Retina (tissue), 1 donor: ENCODE measurements around the gene CD300A.

Experiments
- DNase-seq: peaks from one replicate; pipeline ENCODE4 v3.0.0-alpha.2; 2016

Gene CD300A

DNA sequence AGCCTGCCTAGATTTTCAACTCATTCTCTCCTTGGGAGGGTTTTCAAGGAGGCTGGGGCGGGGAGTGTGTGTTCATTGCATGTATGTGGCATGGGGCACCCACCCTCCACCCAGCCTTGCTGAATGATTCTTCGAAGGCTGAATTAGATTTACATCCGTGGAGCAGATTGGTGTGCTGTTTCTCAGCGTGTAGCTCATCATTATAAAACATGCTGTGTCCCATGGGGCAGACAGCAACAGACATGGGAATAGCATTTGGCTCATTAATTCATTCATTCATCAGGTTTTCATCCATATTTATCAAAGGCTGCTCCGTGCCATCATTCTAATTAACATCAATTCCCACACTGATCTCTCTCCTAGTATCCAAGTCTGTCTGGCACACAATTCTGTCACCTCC lies 10.6 kb upstream of the CD300A start:
- DNase-seq, result no peak

DNA sequence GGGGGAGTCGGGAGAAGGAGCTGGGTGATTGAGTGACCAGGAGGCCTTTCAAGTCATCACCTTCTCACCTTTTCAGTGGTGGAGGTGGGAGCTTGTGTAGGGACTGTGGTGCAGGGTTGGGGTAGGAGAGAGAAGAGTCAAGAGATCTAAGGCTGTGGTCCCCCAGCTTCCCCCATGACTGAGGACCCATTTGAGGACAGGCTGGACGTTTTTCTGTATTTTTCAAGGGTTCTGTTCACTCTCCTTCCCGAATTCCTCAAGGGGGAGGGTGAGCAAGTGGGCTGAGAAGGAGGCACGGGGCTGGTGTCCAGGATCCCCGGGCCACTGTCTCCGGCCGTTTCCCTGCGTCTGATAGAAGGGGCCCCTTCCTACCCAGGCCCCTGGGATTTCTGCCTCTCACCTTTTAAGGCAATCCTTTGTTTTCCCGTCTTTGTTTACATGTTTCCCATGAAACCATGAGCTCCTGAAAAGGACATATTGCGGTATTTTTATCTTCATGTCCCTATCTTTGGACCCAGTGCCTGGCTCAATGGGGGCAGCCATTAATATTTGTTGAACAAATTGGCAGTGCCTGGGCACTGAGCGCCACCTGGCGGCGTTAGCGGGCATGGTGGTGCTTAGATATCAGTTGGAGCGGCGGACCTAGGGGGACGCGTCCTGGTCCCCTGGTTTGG lies 9.2 kb upstream of the CD300A start:
- DNase-seq, result peak; percentile 86

DNA sequence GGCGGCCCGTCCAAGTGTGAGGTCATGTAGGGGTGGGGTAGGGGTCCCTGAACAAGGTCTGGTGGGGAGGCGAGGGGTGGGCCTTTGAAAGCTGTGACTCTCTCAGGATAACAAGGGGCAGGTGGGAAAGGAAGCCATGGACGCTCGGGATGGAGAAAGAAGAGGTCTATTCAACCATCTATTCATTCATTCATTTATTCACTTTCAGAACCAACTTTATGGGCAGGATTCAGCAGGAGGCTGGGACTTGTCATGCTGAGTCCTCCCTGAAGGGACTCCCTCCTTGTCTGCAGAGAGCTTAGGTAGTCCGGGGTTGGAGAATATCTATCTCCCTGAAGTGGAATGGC lies 8.6 kb upstream of the CD300A start:
- DNase-seq, result no peak

DNA sequence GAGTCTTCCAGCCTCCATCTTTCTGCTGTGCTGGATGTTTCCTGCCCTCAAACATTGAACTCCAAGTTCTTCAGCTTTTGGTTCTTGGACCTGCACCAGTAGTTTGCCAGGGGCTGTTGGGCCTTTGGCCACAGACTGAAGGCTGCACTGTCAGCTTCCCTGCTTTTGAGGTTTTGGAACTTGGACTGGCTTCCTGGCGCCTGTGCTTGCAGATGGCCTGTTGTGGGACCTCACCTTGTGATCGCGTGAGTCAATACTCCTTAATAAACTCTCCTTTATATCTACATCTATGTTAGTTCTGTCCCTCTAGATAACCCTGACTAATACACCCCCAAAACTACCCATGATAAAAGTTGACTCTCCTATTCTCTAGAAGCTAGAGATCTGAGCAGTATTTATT lies 7.6 kb upstream of the CD300A start:
- DNase-seq, result no peak

DNA sequence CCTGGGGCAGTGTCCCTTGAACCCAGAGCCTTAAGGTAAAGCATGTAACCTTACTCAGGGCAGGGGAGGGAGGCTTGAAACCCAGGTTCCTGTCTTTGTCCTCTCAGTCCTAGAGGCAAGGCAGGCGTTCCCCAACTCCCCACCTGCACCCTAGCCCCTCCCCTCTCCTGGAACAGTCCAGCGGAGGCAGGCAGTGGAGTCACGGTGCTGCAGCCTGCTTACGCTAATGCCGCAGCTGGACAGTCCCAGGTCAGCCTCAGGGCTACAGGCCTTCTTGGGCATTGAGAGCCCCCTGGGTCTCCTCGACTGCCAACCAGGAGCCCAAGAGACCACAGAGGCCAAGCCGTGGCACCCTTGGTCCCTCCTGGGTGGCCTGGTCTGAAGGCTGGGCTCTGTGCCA lies 6.8 kb upstream of the CD300A start:
- no peak for DNase-seq

DNA sequence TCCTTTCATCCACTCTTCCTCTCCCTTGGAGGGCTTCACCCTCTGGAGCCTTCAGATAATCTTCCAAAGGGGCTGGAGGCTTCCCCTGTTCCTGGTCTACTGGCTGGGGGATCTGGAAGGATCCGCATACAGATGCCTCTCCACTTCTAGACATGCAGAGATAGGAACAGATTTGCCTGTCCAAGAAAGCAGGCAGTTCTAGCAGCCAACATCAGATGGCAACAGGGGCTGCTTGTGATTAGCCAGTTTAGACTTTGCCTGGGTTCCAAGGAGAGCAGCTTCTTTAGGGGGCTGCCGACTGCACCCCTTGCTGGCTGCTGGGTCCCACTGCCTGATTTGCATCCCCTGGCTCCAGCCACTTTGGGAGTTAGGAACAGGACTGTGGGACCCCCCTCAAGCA lies 6.2 kb upstream of the CD300A start:
- no peak for DNase-seq

DNA sequence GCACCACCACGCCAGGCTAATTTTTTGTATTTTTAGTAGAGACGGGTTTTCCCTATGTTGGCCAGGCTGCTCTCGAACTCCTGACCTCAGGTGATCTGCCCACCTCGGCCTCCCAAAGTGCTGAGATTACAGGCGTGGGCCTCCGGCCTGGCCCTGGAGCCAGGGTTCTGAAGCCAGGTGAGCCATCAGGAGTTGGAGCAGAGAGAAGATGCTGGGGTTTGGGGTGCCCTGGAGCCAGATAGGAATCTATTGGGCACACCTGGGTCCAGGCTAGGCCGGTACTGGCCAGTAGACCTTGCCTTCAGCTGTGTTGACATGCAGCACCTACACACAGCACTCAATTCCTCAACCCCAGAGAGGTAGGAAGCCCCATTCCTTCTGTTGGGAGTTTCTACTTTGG lies 5.4 kb upstream of the CD300A start:
- no peak for DNase-seq

DNA sequence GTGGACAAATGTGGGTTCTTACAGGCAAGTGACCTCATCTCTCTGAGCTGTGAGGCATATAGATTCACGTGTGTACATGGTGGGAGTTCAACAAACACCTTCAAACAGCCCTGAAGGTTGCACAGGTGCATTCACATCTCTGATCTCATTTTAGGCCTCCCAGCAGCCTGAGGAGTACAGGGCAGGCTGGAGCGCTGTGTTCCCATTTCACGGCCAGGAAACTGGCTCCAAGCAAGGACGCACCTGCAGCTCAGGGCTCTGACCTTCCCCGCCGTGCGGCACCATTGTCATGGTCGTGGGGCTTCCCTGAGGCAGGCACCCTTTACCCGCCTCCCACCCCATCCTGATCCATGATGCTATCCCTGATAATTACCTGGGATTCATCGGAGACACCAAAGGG lies 4.8 kb upstream of the CD300A start:
- DNase-seq, result no peak

DNA sequence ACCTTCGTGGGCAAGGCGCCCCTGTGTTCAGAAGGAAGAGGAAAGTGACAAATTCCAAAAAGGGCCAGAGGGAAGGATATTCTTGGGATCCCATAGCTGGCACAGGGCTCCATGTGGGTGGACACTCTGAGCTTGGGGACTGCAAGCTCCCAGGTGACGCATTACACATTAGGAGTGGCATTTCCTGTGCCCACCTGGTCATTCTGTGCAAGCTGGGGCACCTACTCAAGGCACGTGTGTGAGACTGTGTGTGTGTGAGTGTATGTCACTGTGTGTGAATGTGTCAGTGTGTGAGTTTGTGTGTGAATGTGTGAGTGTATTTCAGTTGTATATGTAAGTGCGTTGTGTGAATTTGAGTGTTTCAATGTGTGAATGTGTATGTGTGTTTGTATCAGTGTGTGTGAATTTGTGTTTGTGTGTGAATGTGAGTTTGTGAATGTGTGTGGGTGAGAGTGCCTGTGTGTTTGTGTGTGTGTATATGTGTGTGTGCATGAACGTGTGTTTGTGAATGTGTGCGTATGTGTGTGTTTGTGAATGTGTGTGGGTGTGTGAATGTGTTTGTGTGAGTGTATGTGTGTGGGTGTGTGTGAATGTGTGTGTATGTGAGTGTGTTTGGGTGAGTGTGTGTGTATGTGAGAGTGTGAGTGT lies 1.6 kb upstream of the CD300A start:
- DNase-seq, result no peak

DNA sequence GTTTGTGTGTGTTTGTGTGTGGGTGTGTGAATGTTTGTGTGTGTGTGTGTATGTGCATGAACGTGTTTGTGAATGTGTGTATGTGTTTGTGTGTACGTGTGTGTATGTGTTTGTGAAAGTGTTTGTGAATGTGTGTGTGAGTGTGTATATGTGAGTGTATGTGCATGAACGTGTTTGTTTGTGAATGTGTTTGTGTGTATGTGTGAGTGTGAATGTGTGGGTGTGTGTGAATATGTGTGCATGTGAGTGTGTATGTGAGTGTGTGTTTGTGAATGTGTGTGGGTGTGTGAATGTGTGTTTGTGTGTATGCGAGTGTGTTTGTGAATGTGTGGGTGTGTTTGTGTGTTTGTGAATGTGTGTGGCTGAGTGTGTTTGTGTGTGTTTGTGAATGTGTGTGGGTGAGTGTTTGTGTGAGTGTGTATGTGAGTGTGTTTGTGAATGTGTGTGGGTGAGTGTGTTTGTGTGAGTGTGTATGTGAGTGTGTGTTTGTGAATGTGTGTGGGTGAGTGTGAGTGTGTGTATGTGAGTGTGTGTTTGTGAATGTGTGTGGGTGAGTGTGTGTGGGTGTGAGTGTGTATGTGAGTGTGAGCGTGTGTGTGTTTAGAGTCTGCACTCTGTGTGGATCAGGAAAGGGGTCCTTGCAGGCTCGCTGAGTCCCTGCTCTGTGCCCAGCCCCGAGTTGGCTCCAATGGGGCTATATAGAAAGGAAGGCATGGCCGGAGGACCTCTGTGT lies 890 bp upstream of the CD300A start:
- no peak for DNase-seq

DNA sequence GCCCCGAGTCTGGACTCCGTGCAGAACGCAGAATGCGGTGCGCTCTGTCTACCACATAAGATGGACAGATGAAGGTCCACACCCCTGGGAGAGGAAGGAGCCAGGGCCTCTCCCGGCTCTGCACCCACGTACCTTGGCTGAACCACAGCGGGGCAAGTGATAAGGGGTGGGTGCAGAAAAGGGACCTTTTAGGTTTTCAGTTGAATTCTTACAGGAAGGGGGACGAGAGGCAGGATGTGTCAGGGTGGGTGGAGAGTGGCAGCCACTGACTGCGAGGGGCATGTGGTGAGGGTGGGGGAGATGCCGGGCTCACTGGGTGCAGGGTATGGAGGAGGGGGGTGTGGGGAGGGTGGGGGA lies 372 bp downstream of the CD300A start:
- no peak for DNase-seq

DNA sequence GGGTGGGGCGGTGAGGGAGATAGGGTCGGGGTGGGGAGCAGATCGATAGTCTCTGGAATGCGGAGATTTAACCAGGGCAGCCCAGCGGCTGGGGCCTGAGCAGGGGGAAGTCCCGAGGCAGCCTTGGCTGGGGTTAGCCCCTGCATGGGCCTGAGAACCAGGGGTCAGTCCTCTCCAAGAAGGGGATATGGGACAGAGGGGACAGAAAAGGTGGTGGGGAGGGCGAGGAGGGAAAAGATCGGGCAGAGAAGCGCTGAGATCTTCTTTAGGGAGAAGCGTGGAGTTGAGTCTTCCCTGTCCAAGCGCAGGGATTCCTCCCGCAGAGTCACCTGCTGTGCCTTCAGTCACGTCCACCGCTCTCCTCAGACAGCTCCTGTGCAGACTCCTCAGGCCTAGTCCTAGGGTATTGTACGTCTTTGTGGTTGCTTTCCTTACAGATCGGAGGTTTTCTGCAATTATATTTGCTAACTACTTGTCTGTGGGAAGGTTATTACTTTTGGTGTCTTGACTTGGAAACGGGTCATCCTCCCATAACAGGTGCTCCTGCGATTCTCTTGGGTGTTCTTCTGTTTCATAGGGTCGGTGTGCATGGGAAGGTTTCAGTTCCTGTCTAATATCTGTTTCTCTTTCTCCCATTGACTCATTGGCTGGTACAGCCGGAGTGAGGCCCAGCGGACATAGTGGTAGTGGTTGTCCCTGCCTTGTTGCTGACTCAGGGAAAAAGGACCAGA lies 952 bp downstream of the CD300A start:
- DNase-seq, result peak; percentile 49

DNA sequence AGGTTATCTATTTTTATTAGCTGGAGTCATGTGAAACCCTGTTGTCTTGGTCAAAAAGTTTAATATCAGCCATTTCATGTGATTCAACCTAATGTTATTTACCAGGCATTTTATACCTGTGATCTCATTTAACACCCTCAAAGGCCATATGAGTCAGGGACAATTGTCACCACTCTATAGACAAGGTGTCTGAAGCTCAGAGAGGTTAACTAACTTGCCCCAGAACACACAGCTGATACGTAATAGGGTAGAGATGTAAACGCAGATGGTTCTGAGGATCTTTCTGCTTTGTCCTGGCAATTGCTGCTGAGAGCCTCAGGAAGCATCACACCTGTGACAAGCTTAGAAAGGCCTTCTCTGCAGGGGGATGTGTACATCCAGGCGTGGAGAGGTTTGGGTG lies 4.9 kb downstream of the CD300A start:
- DNase-seq, result no peak

DNA sequence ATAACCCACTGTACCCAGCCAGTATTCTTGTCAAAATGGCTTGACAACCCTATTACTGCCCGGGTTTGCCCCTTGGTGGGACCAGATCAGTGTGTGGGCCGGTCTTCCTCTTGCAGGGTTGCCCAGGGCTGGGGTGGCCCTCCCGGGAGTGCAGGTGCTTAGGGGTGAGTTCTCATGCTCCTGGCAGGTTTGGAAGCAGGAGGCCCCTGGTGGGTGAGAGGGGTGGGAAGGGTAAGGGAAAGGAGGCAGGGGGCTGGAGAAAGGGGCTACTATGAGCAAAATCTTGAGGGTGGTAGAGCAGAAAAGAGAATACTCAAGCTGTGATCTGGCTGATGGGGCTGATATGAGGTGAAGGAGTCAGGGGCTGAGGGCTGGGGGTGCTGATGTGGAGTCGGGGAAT lies 6.5 kb downstream of the CD300A start:
- DNase-seq, result no peak

DNA sequence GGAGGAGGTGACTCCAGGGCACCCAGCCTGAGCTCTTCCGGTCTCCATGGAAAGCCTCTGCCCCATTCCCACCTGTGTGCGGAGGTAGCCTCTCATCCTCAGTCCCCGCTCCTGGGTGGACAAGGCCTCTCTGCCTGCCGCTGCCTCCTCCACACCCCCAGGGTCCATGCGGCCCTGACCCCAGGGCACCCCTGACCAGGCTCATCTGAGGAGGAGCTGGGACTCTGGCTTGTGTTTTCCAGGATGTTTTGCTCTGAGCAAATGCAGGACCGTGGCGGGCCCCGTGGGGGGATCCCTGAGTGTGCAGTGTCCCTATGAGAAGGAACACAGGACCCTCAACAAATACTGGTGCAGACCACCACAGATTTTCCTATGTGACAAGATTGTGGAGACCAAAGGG lies 6.9 kb downstream of the CD300A start:
- no peak for DNase-seq

DNA sequence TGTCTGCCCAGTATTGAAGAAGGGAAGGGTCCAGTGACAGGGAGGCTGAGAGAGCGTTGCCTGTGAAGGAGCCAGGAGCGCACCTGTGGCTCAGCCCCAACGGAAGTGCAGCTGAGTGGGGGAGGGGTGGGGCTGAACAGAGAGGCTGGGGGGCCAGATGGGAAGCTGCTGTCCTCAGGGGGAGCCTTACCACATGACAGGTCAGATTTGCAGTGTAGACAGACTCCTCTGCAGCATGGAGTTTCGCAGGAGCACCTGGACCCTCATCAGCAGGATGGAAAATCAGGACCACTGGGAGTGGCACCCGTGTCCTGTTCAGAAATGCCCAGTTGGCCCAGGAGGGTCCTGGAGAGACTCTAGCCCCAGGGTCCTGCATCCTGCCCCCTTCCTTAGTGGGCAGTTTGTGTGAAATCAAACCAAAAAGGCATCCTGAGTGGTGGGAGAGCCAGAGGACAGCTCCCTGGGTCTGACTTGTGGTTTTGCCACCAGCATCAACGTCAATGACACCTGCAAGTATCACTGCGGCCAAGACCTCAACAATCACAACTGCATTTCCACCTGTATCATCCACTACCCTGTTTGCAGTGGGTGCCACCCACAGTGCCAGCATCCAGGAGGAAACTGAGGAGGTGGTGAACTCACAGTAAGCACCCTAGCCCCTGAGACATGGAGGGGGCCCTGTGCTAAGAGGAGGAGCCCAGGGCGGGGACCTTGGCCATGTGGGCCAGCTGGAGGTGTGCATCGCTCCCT lies 7.8 kb downstream of the CD300A start:
- no peak for DNase-seq

DNA sequence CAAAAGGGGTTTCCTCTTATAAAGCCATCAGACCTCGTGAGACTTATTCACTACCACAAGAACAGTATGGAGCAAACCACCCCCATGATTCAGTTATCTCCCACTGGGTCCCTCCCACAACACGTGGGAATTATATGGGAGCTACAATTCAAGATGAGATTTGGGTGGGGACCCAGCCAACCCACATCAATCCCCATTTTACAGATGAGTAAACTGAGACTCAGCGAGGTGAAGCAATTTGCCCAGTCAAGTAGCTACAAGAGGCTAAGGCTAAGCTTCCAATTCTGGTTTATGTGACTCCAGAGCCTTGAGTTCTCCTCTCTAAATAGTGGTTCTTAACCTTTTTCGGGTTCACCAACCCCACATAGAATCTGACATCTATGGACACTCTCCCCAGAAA lies 8.8 kb downstream of the CD300A start:
- no peak for DNase-seq

DNA sequence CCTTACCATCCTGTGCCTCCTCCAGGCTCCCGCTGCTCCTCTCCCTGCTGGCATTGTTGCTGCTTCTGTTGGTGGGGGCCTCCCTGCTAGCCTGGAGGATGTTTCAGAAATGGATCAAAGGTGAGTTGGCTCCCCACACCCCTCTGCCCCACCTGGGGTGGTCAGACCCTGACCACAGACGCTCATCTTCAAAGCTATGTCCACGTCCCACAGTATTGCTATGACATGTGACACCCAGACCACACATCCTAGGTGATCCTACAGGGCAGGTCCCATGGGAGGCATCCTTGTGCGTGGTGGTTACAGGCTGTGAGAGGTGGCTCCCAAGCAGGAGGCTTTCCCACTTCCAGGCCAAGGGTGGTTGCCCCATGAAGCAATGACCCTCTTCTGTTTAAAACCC lies 11.0 kb downstream of the CD300A start:
- DNase-seq, result no peak

DNA sequence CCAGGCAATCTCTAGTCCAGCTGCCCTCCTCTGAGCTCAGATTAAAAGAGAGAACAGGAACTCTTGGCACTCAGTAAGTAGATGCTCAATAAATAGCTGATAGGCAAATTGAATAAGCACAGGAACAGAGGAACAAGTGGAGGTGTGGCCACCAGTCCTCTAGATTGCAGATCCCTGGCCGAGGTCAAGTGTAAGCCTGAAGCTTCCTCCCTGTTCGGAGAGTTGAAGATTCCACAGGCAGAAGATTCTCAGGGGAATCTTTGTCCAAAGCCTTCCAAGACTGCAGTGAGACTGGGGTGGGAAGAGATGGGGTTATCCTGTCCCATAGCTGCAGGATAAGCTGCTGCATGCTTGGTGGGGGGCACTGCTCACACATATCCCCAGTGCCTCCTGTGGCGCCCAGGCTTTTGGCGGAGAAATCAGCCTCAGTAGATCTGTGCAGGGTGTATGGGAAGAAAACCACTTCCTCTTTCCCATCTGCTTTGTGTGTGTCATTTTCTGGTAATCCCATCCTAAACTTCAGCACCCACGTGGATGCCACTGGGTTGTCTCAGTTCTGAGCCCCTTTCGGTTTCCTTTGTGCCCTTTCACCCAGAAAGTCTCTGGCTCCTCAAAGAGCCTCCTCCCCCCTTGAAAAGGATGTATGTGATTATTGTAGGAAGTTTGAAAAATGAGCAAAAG lies 12.1 kb downstream of the CD300A start:
- no peak for DNase-seq

DNA sequence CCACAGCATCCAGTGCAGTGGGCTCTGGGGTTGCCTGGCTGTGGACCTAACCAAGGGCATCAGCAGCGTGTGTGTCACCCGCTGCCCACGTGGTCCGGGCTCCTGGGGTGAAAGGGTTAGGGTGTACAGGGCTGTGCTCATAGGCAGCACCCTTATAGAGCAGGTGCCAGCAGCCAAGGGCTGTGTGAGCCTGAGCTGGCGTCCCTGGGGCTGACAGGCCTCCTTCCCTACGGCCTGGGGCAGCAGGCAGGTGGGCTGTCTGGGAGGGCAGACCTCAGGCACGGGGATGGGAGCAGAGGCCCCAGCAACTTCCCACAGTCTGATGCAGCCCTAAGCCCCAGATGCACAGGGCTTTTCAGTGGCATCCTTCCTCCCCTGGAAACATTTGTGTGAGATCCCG lies 13.9 kb downstream of the CD300A start:
- no peak for DNase-seq

DNA sequence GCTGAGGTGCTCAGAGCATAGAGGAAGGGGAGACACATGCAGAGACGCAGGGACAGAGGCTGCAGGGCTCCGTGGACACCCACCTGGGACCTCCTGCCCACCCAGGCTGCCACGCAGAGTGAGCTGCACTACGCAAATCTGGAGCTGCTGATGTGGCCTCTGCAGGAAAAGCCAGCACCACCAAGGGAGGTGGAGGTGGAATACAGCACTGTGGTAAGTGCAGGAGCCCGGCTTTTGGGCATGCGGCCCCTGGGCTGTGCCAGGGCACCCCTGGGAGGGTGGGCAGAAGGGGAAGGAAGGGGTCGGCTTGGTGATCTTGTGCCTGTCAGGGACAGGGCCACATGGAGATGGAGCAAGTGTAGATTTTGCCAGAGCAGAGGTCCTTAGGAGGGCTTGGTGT lies 15.2 kb downstream of the CD300A start:
- DNase-seq, result no peak

DNA sequence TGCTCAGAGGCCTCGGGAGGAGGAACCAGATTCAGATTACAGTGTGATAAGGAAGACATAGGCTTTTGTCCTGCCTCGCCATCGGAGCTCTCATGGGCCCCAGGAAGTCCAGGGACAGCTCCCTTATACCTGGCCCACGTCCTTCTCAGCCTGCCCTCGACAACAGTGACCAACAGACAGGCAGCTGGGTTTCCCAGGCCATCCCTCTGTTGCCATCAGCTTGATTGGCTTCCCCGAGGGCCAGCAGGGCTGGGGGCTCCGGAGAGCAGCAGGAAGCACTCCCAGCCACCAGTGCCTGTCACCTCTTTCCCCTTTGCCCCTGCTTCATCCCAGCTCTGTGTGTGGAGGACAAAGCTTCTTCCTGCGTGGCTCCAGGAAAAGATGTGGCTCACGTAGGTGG lies 17.6 kb downstream of the CD300A start:
- DNase-seq, result no peak
